ENCODE data around the gene OGG1. TPM values are rescaled to one million over a fixed set of nuclear protein-coding genes. Genes with fewer than 3 reads are reported as not detected.

Gene OGG1
- total and polyA plus RNA-seq, 9 of the 15 experiments (the other 6 are each of a cell fraction or from before 2014, with no cell fraction given) = 6.6 to 33.0 (median 24.4) TPM

GRCh38 chr3:9704347-9705322 lies 45.1 kb upstream of the OGG1 start (continued):
- TF ChIP-seq MTA3 (IDR thresholded peaks at IDR 0.05; ENCODE audit: borderline replicate concordance) (no peak), FOSL1 (tag; conservative IDR thresholded peaks at IDR 0.05) (no peak), DACH1 (IDR thresholded peaks at IDR 0.05; ENCODE audit: partially characterized antibody) (no peak), HDAC6 (IDR thresholded peaks at IDR 0.05; ENCODE audit: low read depth, low read length) (no peak), RBM17 (IDR thresholded peaks at IDR 0.05; ENCODE audit: borderline replicate concordance, low read depth, low read length) (no peak), ZNF561 (CRISPR knock-in tag; conservative IDR thresholded peaks at IDR 0.05) (no peak), TBP (optimal IDR thresholded peaks at IDR 0.05; ENCODE audit: low read depth, low read length) (no peak), CBFB (CRISPR knock-in tag; IDR thresholded peaks at IDR 0.05) (no peak; the same call in 1 of the 2 replicates), ZNF589 (CRISPR knock-in tag; IDR thresholded peaks at IDR 0.05; ENCODE audit: low read depth) (no peak), ATF1 (CRISPR knock-in tag; IDR thresholded peaks at IDR 0.05) (peak; percentile 68; the same call in 1 of the 2 replicates), ATF1 (tag; IDR thresholded peaks at IDR 0.05) (no peak), HOMEZ (CRISPR knock-in tag; IDR thresholded peaks at IDR 0.05) (no peak), PHB2 (IDR thresholded peaks at IDR 0.05; ENCODE audit: low read depth) (no peak), CREM (IDR thresholded peaks at IDR 0.05; ENCODE audit: low read depth) (peak; percentile 38; the same call in 1 of the 2 replicates), ZNF143 (CRISPR knock-in tag; IDR thresholded peaks at IDR 0.05) (no peak), ZKSCAN8 (CRISPR knock-in tag; IDR thresholded peaks at IDR 0.05) (no peak), USF2 (CRISPR knock-in tag; IDR thresholded peaks at IDR 0.05) (peak; percentile 68), THAP12 (CRISPR knock-in tag; IDR thresholded peaks at IDR 0.05) (no peak), THRAP3 (IDR thresholded peaks at IDR 0.05; ENCODE audit: borderline replicate concordance) (no peak), ZBTB26 (CRISPR knock-in tag; IDR thresholded peaks at IDR 0.05) (no peak), IRF2 (CRISPR knock-in tag; IDR thresholded peaks at IDR 0.05) (0 out of 2 replicates have a peak, but pooled peaks have one; percentile 82), ERF (CRISPR knock-in tag; IDR thresholded peaks at IDR 0.05) (no peak), RBBP5 (IDR thresholded peaks at IDR 0.05; ENCODE audit: borderline replicate concordance, insufficient read depth, low read length, poor library complexity, severe bottlenecking) (no peak)
